Neural crest cell (in vitro differentiated cells): ENCODE results near the gene BABAM2. TPM values are rescaled to one million over a fixed set of nuclear protein-coding genes. Genes with fewer than 3 reads are reported as not detected.

Experiments
- DNase-seq: peaks from one replicate; pipeline ENCODE4 v3.0.0; 2021; ENCODE audit warnings: low read depth, mixed read lengths, low spot score
- H3K27ac Mint-ChIP-seq: one replicate; pipeline ENCODE4 v1.8.0; 2021; ENCODE audit warnings: mild to moderate bottlenecking, mixed read lengths; ENCODE audit not compliant: unreplicated experiment
- H3K27me3 Mint-ChIP-seq: 2 replicates; pipeline ENCODE4 v1.8.0; 2021; ENCODE audit warnings: low read depth, mild to moderate bottlenecking, mixed read lengths
- H3K36me3 Mint-ChIP-seq: 2 replicates; pipeline ENCODE4 v1.8.0; 2021; ENCODE audit warnings: low read depth, mild to moderate bottlenecking, mixed read lengths
- H3K4me1 Mint-ChIP-seq: 2 replicates; pipeline ENCODE4 v1.8.0; 2021; ENCODE audit warnings: mixed read lengths
- H3K4me3 Mint-ChIP-seq: one replicate; pipeline ENCODE4 v1.8.0; 2021; ENCODE audit warnings: mild to moderate bottlenecking, mixed read lengths
- H3K9me3 Mint-ChIP-seq: 2 replicates; pipeline ENCODE4 v1.8.0; 2021; ENCODE audit warnings: mixed read lengths
- total RNA-seq: library from RNA; stranded (reverse); gene quantifications from 2 replicates; pipeline ENCODE4 v1.2.1, GENCODE V29; 2021
- TF ChIP-seq, protein P1 (sequence below): fragments of 200-600 bp; sonication (generic); conservative IDR thresholded peaks from 2 replicates; pipeline ENCODE4 v1.5.0; 2021; ENCODE audit warnings: antibody characterized with exemption, mild to moderate bottlenecking

Gene BABAM2
- total RNA-seq, 1 donor from 2014 or later: 28.6 TPM

GRCh38 chr2:27993402-27993787 lies 102.9 kb downstream of the BABAM2 start:
- TF ChIP-seq, protein P1, sequence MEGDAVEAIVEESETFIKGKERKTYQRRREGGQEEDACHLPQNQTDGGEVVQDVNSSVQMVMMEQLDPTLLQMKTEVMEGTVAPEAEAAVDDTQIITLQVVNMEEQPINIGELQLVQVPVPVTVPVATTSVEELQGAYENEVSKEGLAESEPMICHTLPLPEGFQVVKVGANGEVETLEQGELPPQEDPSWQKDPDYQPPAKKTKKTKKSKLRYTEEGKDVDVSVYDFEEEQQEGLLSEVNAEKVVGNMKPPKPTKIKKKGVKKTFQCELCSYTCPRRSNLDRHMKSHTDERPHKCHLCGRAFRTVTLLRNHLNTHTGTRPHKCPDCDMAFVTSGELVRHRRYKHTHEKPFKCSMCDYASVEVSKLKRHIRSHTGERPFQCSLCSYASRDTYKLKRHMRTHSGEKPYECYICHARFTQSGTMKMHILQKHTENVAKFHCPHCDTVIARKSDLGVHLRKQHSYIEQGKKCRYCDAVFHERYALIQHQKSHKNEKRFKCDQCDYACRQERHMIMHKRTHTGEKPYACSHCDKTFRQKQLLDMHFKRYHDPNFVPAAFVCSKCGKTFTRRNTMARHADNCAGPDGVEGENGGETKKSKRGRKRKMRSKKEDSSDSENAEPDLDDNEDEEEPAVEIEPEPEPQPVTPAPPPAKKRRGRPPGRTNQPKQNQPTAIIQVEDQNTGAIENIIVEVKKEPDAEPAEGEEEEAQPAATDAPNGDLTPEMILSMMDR: no peak
- no peaks in the 10 kb centered on the region for H3K27me3 Mint-ChIP-seq
- H3K4me1 Mint-ChIP-seq: peaks cover 6% of the 10 kb centered on the region
- DNase-seq: no peak
- H3K36me3 Mint-ChIP-seq: peaks cover 19% of the 10 kb centered on the region
- no peak overlapping the region for H3K27ac Mint-ChIP-seq
- peaks cover 7% of the 10 kb centered on the region for H3K9me3 Mint-ChIP-seq
- H3K4me3 Mint-ChIP-seq: no peak overlapping the region

DNA sequence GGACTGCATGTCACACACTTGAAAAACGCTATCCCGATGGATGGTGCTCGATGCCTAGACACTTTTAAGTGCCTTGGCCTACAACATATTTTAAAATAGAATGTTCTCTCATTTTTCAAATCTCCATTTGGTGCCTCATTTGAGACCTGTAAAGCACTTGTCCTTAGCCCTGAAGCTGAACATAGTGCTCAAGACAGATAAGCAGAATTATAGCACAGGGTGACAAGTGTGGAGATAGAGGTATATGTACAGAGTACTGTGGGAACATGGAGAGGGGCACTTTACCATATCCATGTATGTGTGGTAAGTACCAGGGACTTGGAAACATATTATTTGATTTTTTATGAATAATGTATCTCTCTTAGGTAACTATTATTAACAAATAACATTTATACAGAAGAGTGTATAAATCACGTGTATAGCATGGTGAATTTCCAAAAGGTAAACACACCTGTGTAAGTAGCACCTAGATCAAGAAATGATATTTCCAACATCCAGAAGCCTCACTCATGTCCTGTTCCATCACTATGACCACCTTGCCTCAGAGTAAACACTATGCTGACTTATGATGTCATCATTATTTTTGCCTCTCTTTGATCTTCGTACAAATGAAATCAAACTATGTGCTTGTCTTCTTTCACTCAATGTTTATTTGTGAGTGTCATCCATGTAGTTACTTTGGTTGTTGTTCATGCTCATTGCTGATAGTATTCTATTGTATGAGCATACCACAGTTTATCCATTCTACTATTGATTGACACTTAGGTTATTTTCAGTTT lies 103.6 kb downstream of the BABAM2 start:
- peaks cover 6% of the 10 kb centered on the region for H3K4me1 Mint-ChIP-seq
- no peak overlapping the region for H3K27ac Mint-ChIP-seq
- no peak for DNase-seq
- peaks cover 7% of the 10 kb centered on the region for H3K9me3 Mint-ChIP-seq
- H3K36me3 Mint-ChIP-seq: peaks cover 19% of the 10 kb centered on the region
- TF ChIP-seq, protein P1: no peak
- no peaks in the 10 kb centered on the region for H3K27me3 Mint-ChIP-seq
- H3K4me3 Mint-ChIP-seq: no peak overlapping the region

GRCh38 chr2:27996156-27996922 lies 105.8 kb downstream of the BABAM2 start:
- H3K36me3 Mint-ChIP-seq: peaks cover 20% of the 10 kb centered on the region
- H3K4me3 Mint-ChIP-seq: no peak overlapping the region
- H3K9me3 Mint-ChIP-seq: peaks cover 17% of the 10 kb centered on the region
- no peak for DNase-seq
- TF ChIP-seq, protein P1: no peak
- H3K4me1 Mint-ChIP-seq: peaks cover 6% of the 10 kb centered on the region
- no peaks in the 10 kb centered on the region for H3K27me3 Mint-ChIP-seq
- H3K27ac Mint-ChIP-seq: no peak overlapping the region

DNA sequence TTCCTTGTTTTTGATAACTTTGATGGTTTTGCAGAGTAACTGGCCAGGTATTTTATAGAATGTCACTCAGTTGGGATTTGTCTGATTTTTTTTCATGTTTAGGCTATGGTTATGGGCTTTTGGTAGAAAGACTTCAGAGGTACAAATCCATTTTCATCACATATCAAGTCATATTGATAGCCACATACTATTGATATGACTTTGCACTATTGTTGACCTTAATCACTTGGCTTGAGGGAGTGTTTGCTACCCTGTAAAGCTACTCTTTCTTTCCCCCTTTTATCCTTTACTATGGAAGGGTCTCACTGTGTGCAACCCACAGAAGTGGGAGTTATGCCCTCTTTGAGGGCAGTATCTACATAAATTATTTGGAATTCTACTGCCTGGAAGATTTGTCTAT lies 109.8 kb downstream of the BABAM2 start:
- Mint-ChIP-seq H3K27ac (no peak overlapping the region), H3K27me3 (no peaks in the 10 kb centered on the region), H3K36me3 (peaks cover 17% of the 10 kb centered on the region), H3K9me3 (peaks cover 15% of the 10 kb centered on the region), H3K4me3 (no peak overlapping the region), H3K4me1 (no peaks in the 10 kb centered on the region)
- DNase-seq: no peak
- TF ChIP-seq, protein P1: no peak

DNA sequence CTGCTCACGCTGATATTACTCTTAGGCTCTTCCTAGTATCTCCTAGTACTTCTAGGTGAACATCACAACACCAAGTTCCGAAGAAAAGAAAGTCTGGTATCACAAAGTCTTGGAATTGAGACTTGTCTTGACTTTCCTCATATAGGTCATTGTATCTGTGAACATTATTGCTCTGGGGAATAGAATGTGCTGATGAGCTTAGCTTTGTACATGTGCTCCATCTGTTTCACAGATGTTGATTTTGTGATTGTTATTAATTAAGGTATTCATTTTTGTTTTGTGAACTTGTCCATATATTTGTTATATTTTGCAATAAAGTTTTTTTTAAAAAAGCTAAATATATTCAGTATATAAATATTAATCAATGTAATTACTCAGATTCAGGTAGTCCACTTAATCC lies 111.7 kb downstream of the BABAM2 start:
- Mint-ChIP-seq H3K4me3 (no peak overlapping the region), H3K27me3 (no peaks in the 10 kb centered on the region), H3K27ac (no peak overlapping the region), H3K4me1 (no peaks in the 10 kb centered on the region), H3K36me3 (peaks cover 11% of the 10 kb centered on the region), H3K9me3 (peaks cover 13% of the 10 kb centered on the region)
- TF ChIP-seq, protein P1: no peak
- no peak for DNase-seq
